Measurements from ENCODE around the gene ALX4.

Gene ALX4

DNA sequence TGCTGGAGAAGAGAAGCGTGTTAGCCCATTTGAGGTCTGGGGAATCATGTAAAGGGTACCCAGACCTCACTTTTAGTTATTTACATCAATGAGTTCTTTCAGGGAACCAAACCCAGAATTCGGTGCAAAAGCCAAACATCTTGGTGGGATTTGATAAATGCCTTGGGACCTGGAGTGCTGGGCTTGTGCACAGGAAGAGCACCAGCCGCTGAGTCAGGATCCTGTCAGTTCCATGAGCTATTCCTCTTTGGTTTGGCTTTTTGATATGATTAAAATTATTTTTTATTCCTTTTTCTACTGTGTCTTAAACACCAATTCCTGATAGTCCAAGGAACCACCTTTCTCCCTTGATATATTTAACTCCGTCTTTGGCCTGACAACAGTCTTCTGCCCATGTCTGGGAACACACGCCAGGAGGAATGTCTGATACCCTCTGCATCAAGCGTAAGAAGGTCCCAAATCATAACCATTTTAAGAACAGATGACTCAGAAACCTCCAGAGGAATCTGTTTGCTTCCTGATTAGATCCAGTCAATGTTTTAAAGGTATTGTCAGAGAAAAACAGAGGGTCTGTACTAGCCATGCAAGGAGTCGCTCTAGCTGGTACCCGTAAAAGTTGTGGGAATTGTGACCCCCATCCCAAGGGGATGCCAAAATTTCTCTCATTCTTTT, 65.2 kb downstream of the ALX4 start:
- peak; percentile 16 for DNase-seq (ENCODE audit: low spot score)

DNA sequence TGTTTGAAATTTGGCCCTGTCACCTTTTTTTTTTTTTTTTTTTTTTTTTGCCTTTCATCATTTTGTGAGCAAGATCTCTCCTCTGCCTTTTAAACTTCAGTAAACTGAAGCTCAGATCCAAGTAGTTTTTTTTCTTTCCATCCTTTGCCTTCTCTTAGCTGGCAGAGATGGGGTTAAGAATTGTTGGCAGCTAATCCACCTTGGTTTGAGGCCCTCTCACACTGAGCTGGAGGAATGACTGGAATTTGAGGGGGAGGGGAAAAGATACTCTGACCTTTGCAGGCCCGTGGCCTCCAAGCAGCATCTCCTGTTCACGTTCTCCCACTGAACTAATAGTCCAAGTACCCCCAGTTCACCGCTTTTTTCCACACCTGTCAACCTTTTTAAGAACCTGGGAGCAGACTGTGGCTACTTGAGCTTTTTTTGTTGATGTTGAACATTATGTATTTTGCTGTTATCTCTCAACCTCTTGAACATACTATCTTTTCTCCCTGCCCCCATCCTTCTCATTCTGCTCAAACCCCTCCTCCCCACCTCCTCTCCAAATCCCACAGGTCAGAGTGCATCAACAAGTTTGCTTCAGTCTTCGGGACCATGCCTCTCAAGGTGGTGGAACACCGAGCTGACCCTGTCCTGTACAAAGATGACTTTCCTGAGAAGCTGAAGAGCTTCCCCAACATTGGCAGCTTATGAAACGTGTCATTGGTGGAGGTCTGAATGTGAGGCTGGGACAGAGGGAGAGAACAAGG, 66.2 kb downstream of the ALX4 start:
- peak; percentile 68 for DNase-seq (ENCODE audit: low spot score)

DNA sequence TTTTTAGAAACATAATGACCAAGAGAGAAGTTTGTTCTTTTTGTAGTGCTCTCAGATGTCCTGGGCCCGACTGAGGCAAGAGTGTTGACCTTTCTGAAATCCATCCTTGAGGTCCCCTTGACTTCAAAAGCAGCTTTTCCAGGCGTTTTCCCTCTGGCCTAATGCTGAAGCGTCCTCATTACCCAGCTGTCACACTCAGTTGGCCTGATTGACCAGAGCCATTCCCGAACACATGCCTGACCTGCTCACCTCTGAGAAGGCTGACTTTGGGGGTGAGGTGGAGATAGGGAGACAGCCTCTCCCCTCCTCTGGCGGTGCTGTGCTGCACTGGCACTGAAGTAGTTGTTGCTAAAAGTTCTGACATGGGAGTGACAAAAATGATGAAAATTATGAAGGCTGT, 66.9 kb downstream of the ALX4 start:
- no peak for DNase-seq (ENCODE audit: low spot score)

DNA sequence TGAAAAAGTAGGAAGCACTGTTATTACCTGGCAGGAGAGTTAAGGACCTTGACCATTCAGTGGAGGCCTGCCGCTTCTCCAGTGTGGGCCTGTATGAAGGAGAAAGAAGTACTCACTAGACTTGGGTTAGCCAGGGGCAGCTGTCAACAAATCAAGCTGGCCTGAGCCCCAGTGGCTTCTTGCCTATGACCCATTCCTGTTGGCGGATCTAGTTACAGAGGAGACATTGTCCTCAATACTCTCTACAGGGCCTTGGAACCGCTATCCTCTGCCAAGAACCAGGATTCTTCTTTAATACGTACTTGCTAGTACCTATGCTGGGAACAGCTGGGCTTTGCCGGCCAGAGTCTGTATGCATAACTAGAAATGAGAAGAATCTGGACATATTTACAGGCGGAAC, 68.1 kb downstream of the ALX4 start:
- DNase-seq (ENCODE audit: low spot score) = no peak

DNA sequence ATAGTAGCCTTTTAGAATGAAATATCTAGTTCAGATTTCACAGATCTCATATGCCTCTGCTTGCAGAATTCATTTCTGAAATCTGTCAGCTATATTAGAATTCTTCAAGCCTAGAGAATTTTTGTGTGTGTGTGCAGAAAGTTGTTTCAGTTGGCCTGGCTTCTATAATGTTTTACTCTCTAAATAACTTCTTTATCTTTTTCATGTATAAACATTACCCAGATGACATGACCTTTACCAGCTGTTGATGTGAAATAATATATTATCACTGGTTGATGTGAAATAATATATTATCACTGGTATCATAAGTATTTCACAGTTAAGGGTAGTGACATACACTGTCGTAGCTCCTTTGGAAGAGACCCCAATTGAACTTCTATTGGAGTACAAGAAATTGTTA, 72.8 kb downstream of the ALX4 start:
- DNase-seq (ENCODE audit: low spot score) = no peak

DNA sequence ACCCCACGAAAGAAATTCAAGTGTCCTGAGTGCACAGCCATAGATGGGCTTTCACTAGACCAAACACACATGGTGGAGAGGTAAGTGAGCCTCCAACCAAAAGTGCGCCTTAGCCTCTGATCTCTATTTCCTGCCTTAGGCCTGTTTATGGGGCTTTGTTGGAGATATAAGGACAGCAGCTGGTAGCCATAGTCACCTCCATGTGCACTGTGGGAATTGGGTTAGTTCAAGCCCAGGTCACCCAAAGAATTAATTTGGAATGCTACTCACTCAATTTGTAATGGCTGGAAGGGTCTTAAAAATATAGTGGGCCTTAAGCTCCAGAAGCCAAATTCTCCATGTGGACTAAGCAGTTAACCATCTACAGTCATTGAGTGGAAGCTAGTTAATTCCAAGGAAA, 73.6 kb downstream of the ALX4 start:
- no peak for DNase-seq (ENCODE audit: low spot score)

DNA sequence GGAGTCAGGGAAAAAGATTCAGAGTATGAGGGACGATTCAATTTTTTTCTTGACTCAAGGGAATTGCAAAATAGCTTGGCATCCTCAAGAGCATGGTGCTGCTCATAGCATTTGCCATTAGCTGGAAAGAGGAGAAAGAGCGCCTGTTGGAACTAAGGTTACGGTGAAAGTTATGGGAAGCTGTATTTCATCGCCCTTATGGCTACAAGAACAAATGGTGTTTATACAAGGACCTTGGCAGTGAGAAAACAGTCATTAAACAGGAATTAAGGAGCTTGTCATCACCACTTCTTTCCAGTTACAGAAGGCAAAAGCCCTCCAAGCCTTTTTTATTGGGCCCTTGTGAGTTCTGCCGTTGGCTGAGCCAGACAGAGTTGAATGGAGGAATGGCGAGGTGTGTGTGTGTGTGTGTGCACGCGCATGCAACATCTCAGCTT, 74.2 kb downstream of the ALX4 start:
- no peak for DNase-seq (ENCODE audit: low spot score)

DNA sequence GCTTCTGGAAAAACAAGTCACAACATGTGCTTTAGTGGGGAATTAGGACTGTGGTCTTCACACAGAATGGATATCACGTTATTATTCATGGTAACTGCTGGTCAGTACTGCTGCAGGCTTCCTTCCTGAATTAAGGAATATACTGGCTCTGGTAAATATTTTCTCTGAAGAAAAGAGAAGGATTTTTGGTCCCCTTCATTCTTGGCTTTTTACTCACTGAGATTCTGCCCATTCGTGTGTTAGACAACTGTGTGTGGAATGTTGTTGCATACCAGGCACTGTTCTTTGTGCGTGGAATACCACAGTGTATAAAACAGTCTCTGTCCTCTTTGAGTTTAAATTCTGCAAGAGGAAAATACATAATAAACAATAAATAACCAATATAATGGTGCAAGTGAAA, 80.3 kb downstream of the ALX4 start:
- no peak for DNase-seq (ENCODE audit: low spot score)

DNA sequence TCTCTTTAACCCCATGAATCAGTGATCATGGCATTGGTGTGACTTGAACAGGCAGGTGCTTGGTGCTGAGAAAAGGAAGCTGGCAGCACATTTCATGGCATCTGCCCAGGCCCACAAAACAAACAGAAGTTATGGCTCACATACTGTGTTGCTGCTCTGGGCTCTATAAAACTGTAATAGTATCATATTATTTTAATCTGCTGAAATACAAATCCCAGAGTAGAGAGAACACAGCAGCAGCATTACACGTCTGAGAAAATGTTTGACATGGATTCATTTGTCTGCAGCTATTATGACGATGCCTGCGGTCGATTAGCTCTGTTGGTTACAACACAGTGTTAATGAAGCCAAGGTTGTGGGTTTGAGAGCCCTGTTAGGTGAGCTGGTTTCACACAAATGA, 80.8 kb downstream of the ALX4 start:
- DNase-seq (ENCODE audit: low spot score) = no peak

DNA sequence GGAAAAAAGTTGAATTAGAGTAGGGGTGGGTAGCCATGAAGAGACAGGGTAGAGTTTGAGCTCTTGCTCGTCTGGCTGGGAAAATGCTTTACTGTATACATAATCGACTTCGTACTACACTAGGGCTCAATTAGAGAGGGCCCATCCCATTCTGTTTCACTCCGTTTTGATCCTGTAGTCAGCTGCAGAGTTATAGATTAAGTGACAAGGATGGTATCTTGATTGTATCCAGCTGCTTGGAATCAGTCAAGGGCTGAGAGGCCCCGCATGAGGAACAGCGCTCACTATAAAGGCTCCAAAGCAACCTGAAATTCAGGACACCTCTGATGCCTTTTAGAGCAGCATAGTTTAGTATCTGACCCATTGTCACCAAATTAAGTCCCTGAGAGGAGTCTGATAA, 81.6 kb downstream of the ALX4 start:
- no peak for DNase-seq (ENCODE audit: low spot score)

DNA sequence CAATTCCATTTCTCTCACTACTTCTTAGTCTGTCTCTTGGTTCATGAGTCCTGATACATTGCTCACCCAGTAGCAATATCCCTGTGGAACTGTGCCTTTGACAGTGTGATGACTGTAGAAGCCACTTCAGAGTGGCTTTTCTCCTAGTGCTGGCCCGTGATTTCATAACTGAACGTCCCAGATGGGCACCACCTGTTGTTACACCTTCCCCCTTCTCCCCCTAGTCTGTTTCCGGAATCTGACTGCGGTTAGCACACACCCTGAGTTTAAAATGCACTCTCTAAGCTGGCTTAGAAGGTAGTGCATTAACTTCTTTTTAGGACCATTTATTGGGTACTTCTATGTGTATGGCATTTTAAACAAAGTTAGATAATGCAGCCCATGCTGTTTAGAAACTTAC, 83.0 kb downstream of the ALX4 start:
- no peak for DNase-seq (ENCODE audit: low spot score)

DNA sequence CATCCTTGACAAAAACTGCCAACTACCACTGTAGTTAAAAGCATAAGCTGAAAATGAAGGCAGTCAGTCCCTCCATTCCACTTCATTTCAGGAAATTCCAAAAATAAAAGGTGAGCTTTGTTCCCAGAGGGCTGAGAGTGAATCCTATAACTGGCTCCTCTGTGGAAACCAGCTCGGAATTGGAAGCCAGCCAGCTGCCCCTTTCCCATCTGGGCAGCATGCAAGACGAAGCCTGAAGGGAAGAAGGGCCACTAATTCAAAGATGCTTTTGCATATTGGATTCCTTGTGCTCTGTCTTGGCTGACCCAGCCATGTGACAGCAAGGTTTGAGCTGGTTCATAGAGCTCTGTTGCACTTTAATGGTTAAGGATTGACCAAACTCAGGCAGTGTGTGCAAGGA, 83.4 kb downstream of the ALX4 start:
- no peak for DNase-seq (ENCODE audit: low spot score)

DNA sequence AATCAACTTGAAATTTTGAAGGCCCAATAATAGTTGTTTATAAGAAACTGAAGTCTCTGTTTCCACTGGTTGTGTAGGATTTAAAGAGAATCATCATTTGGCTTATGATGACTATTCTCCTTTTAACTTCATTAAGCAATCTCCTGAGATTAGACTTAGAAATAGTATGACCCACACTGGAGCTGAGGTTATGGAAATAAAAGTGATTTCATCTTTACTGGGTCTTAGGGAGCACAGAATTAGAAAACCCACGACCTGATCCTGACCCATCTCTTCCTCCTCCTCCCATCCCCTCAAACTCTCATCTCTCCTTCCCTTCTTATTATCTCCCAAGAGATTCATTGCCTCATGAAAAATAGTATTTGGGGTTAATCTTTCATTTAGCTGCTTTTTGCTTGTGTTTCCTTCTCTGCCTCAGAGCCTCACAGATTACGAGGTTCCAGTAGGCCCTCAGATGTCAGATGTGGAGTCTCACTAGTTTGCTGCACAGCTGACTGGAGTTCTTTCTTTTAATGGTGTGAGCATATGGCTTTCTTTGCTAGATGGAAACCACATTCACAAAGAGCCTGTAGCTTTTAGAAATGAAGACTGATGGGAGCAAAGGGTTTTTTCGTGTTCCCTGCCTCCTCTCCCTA, 85.0 kb downstream of the ALX4 start:
- DNase-seq (ENCODE audit: low spot score) = no peak

DNA sequence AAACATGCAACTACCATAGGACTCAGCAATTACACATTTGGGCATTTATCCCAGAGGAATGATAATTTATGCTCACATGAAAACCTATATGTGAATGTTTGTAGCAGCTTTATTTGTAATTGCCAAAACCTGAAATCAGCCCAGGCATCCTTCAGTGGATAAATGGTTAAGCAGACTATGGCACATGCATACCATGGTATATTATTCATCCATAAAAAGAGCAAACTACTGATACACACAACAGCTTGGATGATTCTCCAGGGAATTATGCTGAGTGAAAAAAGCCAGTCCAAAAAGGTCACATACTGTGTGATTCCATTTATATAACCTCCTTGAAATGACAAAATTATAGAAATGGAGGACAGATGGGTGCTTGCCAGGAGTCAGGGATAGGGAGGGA, 86.7 kb downstream of the ALX4 start:
- DNase-seq (ENCODE audit: low spot score) = no peak

DNA sequence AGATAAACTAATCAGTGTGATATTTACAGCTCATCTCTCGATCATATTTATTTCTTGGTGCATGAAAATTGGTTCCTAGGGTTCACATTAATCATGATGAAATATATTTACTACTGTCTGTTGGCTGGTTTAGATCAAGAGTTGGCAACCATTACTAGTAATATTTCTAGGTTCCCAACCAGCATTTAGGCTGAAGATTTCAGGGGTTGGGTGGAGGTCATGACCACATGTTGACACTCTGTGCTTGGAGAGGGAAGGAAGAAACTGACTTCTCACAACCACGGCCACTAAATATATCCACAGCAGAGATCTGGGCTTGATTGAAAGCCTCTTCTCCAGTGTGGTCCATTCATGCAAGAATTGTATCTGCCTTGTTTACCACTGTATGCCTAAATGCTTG, 87.9 kb downstream of the ALX4 start:
- DNase-seq (ENCODE audit: low spot score) = no peak

DNA sequence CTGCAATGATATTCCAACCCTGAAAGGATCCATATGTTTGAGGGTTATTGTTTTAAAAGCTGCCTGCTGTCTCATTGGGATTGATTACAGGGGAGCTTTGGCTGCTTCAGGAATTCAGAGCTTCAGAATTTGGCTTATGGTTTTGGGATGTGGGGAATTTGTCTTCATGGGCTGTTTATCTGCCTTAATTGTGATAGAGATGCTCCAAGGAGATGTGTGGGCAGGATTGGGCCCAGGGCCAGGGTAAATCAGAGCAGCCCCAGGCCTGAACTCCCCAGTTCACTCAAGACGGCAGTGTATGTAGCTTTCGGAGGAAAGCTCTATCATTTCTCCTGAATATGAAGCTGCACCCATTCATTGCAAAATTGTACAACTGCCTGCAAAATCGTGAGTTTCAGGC, 88.5 kb downstream of the ALX4 start:
- DNase-seq (ENCODE audit: low spot score) = no peak

DNA sequence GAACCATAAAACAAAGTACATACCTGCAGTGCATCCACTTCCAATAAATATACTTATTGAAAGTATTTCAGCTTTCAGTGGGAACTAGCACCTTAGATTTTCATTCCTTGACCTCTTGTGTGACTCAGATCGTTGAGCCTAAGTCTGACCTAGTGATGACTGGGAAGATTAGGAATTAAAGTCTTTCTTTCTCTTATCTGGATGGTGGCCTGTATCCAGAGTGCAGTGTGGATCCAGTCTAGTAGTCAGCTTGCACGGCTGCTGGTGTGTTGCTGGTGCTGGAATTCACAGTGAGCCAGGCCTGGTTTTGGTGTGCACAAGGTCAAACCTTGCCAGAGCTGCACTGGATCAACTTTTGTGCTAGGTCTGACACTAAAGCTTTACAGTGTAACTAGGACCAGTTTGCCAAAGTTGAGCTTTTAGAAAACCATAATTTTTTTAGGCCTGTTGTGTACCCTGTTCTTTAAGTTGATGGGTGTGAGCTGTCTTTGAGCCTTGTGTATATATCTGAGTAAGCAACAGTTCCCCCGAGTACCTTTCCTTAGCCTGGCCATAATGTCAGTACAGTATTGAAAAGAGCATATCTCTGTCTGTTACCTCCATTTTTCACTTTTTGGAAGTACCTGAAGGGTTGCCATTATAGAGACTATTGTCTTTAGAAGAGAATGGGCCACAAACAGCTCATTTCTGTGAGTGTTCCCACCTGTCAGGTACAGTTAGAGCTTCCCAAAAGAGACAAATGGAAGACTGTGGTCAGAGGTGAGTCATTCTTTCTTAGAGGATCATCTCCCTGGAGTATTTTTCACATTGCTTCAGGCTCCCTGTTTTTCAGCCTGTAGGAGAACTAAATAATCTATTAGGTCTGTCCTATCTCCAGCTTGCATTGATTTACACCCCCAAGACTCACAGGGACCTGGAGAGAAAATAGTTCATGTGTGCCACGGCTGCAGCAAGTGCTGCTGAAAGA, 89.8 kb downstream of the ALX4 start:
- no peak for DNase-seq (ENCODE audit: low spot score)

DNA sequence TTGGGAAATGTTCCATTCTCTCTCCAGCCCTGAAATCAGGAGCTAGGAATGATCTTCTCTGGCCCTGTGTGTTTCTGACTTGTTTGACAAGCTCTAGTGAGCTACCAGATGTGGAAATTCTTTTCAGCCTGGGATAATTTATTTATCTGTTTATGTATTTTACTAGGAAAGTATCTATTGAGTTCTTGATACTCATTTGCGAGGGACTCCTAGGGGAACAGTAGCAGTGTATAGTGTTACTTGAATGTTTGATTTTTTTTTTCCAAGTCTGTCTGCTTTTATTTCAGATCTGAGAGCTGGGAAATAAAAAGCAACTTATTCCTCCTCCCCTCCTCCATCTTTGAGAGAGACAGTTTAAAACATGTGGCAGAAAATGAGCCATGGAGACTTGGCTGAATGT, 92.5 kb downstream of the ALX4 start:
- no peak for DNase-seq (ENCODE audit: low spot score)

DNA sequence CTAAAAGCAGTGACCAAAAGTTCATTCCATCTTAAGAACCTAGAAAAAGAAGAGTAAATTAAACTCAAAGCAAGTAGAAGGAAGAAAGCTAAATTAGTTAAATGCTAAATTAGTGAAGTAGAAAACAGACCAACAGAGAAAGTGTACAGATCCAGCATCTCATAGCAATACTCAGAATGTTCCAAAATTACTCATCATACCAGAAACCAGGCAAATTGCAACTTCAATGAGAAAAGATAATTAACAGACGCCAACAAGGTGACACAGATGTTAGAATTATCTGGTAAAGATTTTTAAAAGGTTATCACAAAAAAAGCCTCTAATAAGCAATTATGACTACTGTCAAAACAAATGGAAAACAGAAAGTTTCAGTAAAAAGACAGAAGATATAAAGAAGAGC, 96.8 kb downstream of the ALX4 start:
- DNase-seq (ENCODE audit: low spot score) = no peak

DNA sequence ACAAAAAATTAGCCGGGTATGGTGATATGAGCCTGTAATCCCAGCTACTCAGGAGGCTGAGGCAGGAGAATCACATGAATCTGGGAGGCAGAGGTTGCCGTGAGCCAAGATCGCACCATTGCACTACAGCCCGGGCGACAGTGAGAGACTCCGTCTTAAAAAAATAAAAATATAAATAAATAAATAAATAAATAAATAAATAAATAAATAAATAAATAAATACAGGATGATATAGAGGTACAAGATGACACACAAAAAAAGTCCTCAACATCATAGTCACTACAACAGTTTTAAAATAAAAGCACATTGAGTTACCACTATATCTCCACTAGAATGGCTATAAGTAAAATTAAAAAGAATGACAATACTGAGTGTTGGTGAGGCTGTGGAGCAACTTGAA, 97.8 kb downstream of the ALX4 start:
- DNase-seq (ENCODE audit: low spot score) = no peak
